GM10248 (cell line): ENCODE measurements around the gene FAM13B.
"Not testable (repeated sequence)": the region's sequence is repeated elsewhere in the genome, so short reads cannot be mapped to it uniquely, and the experiment has no call there.

Experiments used
- CTCF ChIA-PET: fragments of 300-600 bp; sonication (Branson Sonifier 250); formaldehyde crosslinking; extraction: SDS; loops from one replicate; lab custom pipeline; 2021; ENCODE audit warnings: antibody characterized with exemption; lab: Yijun Ruan, JAX
- POLR2A ChIA-PET: fragments of 350-650 bp; sonication (Branson Sonifier 250); formaldehyde crosslinking; extraction: SDS; loops from one replicate; lab custom pipeline; 2020; ENCODE audit warnings: antibody characterized with exemption; lab: Yijun Ruan, JAX
- DNase-seq: peaks from one replicate; pipeline ENCODE4 v3.0.0; 2012; ENCODE audit errors: extremely low spot score
- TF ChIP-seq, protein P1 (sequence below): IDR thresholded peaks from 2 replicates; pipeline ENCODE4 v1.5.1; 2012; ENCODE audit warnings: mild to moderate bottlenecking, low read depth; ENCODE audit errors: extremely low read depth, missing control alignments, control extremely low read depth

Gene FAM13B

DNA sequence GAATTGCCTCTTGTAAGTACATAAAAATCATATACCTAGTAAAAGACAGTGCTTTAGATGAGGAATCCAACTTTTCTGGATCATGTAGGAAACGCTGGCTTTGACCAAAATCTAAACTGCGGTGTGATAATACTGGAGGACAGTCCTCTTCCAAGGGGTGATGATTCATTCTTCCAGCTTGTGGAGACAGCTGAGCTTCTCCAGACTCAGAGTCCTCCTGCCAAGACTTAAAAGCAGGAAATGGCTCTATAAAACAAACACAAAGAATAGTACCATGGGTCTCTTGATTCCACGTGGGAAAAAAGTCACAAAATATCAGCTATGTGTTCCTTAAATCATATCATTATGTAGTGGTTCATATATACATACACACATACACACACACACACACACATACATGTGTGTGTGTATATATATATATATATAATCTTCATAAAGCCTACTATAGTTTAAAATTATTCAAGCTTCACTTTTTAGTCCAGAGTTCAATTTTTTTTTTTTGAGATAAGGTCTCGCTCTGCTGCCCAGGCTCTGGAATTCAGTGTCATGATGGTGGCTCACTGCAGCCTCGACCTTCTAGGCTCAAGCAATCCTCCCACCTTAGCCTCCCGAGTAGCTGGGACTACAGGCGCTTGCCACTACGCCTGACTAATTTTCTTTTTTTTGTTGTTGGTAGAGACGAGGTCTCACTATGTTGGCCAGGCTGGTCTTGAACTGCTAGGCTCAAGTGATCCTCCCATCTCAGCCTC is 78.6 kb downstream of the FAM13B start:
- ChIA-PET CTCF (interaction anchor here (1.1 to 3.2 kb wide), 9 partner anchors 8 to 175 kb away, joined by 3 to 13 read pairs (median 4); no protein-coding TSS in a partner anchor), POLR2A (no interaction called here)
- TF ChIP-seq, protein P1, sequence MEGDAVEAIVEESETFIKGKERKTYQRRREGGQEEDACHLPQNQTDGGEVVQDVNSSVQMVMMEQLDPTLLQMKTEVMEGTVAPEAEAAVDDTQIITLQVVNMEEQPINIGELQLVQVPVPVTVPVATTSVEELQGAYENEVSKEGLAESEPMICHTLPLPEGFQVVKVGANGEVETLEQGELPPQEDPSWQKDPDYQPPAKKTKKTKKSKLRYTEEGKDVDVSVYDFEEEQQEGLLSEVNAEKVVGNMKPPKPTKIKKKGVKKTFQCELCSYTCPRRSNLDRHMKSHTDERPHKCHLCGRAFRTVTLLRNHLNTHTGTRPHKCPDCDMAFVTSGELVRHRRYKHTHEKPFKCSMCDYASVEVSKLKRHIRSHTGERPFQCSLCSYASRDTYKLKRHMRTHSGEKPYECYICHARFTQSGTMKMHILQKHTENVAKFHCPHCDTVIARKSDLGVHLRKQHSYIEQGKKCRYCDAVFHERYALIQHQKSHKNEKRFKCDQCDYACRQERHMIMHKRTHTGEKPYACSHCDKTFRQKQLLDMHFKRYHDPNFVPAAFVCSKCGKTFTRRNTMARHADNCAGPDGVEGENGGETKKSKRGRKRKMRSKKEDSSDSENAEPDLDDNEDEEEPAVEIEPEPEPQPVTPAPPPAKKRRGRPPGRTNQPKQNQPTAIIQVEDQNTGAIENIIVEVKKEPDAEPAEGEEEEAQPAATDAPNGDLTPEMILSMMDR, result no peak
- no peak for DNase-seq

DNA sequence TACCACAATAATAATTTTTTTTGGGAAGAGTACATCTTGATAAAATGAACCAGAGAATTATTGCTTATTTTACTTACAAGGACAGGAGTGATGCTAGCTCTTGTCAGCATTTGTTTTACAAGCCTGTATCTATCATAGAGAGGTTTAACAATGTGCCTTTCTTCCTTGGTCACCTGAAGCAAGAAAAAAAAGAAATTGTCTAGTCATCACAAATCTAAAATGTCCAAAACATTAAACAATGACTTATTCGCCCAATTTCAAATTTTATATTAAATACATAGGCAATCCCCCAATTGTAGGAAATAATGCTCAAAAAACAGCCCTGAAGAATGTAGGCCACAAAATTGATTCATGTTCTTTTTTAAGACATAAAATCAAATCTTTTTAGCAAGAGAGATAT is 87.1 kb downstream of the FAM13B start:
- TF ChIP-seq, protein P1, result no peak
- no peak for DNase-seq
- POLR2A ChIA-PET, result no interaction called here
- CTCF ChIA-PET, result no interaction called here

DNA sequence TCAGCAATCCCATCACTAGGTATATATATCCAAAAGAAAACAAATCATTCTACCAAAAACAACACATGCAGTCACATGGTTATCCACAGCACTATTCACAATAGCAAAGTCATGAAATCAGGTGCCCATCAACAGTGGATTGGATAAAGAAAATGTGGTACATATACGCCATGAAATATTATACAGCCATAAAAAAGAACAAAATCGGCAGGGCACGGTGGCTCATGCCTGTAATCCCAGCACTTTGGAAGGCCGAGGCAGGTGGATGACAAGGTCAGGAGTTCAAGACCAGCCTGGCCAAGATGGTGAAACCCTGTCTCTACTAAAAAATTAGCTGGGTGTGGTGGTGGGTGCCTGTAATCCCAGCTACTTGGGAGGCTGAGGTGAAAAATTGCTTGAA is 88.6 kb downstream of the FAM13B start:
- CTCF ChIA-PET, result interaction anchor here (1.0 to 1.4 kb wide), 2 partner anchors 9 to 165 kb away, joined by 4 to 5 read pairs; no protein-coding TSS in a partner anchor
- POLR2A ChIA-PET, DNase-seq: not testable (repeated sequence)

DNA sequence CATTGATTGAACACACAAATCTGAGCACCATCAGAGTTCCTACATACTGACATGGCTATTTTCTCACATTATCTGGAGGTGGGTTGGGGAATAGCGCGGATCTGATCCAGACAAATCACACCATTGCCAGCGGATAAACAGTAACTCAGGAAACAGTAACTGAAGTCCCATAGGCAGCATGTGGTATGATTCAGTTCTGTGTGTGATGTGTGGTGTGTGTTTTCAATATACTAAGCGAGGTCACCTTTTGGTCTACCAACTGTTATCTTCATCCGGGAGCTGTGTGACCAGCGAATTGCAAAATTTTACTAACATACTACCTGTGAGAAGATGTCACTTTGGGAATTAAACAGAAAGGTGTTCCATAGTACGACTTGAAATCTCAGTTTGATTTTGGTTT is 93.5 kb downstream of the FAM13B start:
- TF ChIP-seq, protein P1, result no peak
- ChIA-PET POLR2A (no interaction called here), CTCF (interaction anchor here (0.6 to 2.3 kb wide), 4 partner anchors 9 to 161 kb away, joined by 3 to 6 read pairs (median 4); no protein-coding TSS in a partner anchor)
- DNase-seq, result no peak

DNA sequence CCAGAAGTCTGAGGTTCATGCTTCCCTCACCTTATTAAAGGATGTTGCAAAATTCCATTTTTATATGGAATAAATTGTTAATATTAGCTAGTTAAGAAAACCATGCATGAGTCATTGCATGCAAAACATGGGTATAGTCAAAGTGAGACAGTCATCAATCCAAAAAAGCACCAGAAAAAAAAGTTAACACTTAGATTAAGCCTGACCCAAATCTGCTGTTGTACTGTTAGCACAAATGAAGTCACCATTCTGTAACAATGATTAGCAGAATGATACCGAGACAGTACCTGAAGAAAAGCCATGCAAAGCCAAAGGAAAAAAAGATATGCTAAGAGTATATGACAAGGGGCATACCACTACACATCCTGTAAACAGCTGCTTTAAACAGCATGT is 94.1 kb downstream of the FAM13B start:
- TF ChIP-seq, protein P1, result no peak
- POLR2A ChIA-PET, result no interaction called here
- CTCF ChIA-PET, result interaction anchor here (0.6 to 2.3 kb wide), 3 partner anchors 10 to 160 kb away, joined by 3 to 6 read pairs (median 4); no protein-coding TSS in a partner anchor
- DNase-seq, result peak; percentile 22

DNA sequence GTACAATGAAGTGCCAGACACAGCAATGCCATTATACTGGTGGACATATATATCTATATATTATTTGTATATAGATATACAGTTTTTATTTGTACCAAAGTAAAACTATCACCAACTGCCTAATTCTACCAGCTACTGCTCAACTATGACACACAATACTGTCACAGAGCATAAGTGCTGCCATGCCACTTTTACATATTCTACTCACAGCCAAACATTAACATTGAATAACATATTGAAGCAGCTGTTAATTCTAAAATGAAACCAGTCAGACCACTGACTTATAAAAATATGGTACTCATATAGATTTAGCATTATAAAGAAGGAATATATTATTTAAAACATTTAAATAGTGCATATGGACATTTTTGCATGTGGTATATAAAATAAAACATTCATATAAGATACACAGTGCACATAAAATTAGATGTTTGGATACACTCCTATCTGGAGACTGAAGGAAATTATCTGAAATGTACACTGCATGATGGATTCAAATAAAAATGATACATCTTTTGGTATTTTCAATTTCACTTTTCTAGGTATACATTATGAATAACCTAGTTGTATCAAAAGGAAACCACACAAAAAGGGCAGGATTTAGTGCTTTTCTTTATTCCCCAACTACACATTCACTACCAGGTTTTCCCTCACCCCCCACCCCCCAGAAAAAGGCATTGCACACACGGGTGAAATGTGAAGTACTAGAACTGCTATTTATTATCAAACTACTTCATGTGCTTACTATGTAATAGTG is 94.7 kb downstream of the FAM13B start:
- ChIA-PET CTCF (interaction anchor here (0.6 to 1.3 kb wide), 3 partner anchors 25 to 159 kb away, joined by 3 to 4 read pairs (median 4); no protein-coding TSS in a partner anchor), POLR2A (no interaction called here)
- DNase-seq, result no peak
- TF ChIP-seq, protein P1, result no peak

DNA sequence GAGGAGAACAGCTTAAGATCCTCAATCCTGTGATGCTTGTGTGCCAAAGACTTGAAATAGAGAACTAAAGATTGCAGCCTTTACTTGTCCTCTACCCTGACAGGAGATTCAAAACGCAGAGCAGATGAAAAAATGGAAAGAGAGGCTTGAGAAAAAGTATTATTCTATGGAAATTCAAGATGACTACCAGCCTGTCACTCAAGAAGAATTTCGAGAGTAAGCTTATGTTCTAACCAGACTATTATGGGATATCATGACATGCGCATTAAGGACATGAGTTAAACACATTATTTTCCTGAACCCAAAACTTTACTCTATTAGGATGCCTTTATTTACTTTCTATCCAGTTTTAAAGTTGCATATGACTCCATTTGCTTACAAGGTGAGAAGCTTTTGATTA is 97.2 kb downstream of the FAM13B start:
- TF ChIP-seq, protein P1, result no peak
- DNase-seq, result no peak
- ChIA-PET CTCF (interaction anchor here (0.7 to 2.4 kb wide), 14 partner anchors 9 to 275 kb away, joined by 3 to 15 read pairs (median 4); partner anchors contain the start of gene PKD2L2), POLR2A (no interaction called here)
